ENCODE measurements around the gene ZNF766. TPM values are rescaled to one million over a fixed set of nuclear protein-coding genes. Genes with fewer than 3 reads are reported as not detected.

The ZNF766 gene
- total RNA-seq, 1 donor from 2014 or later: 66.1 TPM

DNA sequence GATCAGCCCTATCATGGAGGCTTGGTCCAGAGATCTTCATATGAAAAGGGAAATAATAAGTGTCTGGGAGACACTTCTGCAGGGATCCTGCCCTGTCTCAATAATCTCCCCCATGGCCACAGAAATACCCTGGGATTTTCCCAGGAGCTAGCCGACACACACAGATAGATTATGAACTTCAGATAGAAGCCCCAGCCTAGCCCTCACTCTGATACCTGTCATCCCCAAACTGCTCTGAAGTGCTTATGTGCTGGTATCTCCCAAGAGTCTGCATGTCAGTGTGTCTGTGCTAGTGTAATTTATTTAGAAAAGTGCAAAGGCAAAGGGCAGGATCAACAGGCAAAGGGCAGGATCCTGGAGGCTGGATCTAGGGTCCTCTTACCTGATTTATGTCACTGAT lies 38.7 kb upstream of the ZNF766 start:
- H3K9me3 ChIP-seq (ENCODE audit: low read depth): no peaks in the 10 kb centered on the region
- H3K9ac ChIP-seq: no peak overlapping the region
- no peaks in the 10 kb centered on the region for H4K20me1 ChIP-seq (ENCODE audit: low read depth)
- H3K27me3 Mint-ChIP-seq (ENCODE audit: insufficient read depth, low read depth): peaks cover 3% of the 10 kb centered on the region
- H3K4me1 ChIP-seq: no peaks in the 10 kb centered on the region
- H3K27me3 ChIP-seq: no peaks in the 10 kb centered on the region
- DNase-seq (ENCODE audit: low spot score): no peak
- H3K4me3 Mint-ChIP-seq: no peak overlapping the region
- H3K4me1 Mint-ChIP-seq: no peaks in the 10 kb centered on the region
- H3K36me3 ChIP-seq: no peaks in the 10 kb centered on the region
- H3K9me3 Mint-ChIP-seq: no peaks in the 10 kb centered on the region
- H3K27ac ChIP-seq: no peak overlapping the region
- H2AFZ ChIP-seq (replicated peaks): no peak overlapping the region
- no peak overlapping the region for H3K27ac Mint-ChIP-seq
- H3F3A ChIP-seq (ENCODE audit: low read depth): peaks cover 6% of the 10 kb centered on the region
- no peaks in the 10 kb centered on the region for H3K79me2 ChIP-seq (ENCODE audit: low read depth)
- H3K4me3 ChIP-seq: no peak overlapping the region
- no peak overlapping the region for H3K4me2 ChIP-seq
- TF ChIP-seq EZH2 (IDR thresholded peaks at IDR 0.05) (no peak), EZH2phosphoT487 (IDR thresholded peaks at IDR 0.05) (no peak)
- TF ChIP-seq, protein P1, sequence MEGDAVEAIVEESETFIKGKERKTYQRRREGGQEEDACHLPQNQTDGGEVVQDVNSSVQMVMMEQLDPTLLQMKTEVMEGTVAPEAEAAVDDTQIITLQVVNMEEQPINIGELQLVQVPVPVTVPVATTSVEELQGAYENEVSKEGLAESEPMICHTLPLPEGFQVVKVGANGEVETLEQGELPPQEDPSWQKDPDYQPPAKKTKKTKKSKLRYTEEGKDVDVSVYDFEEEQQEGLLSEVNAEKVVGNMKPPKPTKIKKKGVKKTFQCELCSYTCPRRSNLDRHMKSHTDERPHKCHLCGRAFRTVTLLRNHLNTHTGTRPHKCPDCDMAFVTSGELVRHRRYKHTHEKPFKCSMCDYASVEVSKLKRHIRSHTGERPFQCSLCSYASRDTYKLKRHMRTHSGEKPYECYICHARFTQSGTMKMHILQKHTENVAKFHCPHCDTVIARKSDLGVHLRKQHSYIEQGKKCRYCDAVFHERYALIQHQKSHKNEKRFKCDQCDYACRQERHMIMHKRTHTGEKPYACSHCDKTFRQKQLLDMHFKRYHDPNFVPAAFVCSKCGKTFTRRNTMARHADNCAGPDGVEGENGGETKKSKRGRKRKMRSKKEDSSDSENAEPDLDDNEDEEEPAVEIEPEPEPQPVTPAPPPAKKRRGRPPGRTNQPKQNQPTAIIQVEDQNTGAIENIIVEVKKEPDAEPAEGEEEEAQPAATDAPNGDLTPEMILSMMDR (IDR thresholded peaks at IDR 0.05): no peak
- H3K36me3 Mint-ChIP-seq: peaks cover 41% of the 10 kb centered on the region

- H3K36me3 ChIP-seq: no peaks in the 10 kb centered on the region
- H4K20me1 ChIP-seq (ENCODE audit: low read depth): no peaks in the 10 kb centered on the region
- DNase-seq (ENCODE audit: low spot score): no peak
- H3K9ac ChIP-seq: no peak overlapping the region
- Mint-ChIP-seq H3K4me3 (no peak overlapping the region), H3K27ac (no peak overlapping the region), H3K36me3 (peaks cover 36% of the 10 kb centered on the region), H3K27me3 (ENCODE audit: insufficient read depth, low read depth) (peaks cover 3% of the 10 kb centered on the region), H3K4me1 (no peaks in the 10 kb centered on the region), H3K9me3 (peaks cover under 1% of the 10 kb centered on the region)
- no peaks in the 10 kb centered on the region for H3K9me3 ChIP-seq (ENCODE audit: low read depth)
- H3K4me3 ChIP-seq: no peak overlapping the region
- no peaks in the 10 kb centered on the region for H3K4me1 ChIP-seq
- H3K79me2 ChIP-seq (ENCODE audit: low read depth): no peaks in the 10 kb centered on the region
- H2AFZ ChIP-seq (replicated peaks): no peak overlapping the region
- no peak overlapping the region for H3K4me2 ChIP-seq
- no peak overlapping the region for H3K27ac ChIP-seq
- no peaks in the 10 kb centered on the region for H3K27me3 ChIP-seq
- TF ChIP-seq EZH2phosphoT487 (IDR thresholded peaks at IDR 0.05): no peak
- TF ChIP-seq, protein P1 (IDR thresholded peaks at IDR 0.05): no peak
- TF ChIP-seq EZH2 (IDR thresholded peaks at IDR 0.05): no peak
- peaks cover 6% of the 10 kb centered on the region for H3F3A ChIP-seq (ENCODE audit: low read depth)
Measured at GRCh38 chr19:52231154-52231910, 38.1 kb upstream of the ZNF766 start.

DNA sequence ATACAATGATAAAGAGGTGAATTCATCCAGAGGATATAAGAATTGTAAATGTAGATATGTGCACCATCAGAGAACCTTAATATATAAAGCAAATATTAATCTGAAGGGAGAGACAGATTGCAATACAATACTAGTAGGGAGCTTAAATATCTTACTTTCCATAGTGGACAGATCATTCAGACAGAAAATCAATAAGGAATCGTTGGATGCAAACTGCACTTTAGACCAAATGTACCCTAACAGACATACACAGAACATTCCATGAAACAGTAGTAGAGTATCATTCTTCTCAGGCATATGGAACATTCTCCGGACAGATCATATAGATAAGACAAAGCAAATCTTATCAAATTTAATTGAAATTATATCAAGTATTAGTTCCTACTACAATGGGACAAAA lies 35.0 kb upstream of the ZNF766 start:
- H3K9me3 ChIP-seq (ENCODE audit: low read depth): no peaks in the 10 kb centered on the region
- no peak for TF ChIP-seq EZH2 (IDR thresholded peaks at IDR 0.05)
- TF ChIP-seq, protein P1 (IDR thresholded peaks at IDR 0.05): no peak
- H3K27me3 ChIP-seq: no peaks in the 10 kb centered on the region
- peaks cover 13% of the 10 kb centered on the region for H3K36me3 Mint-ChIP-seq
- H3K79me2 ChIP-seq (ENCODE audit: low read depth): no peaks in the 10 kb centered on the region
- no peaks in the 10 kb centered on the region for H3K27me3 Mint-ChIP-seq (ENCODE audit: insufficient read depth, low read depth)
- no peak overlapping the region for H3K27ac ChIP-seq
- no peak overlapping the region for H3K27ac Mint-ChIP-seq
- H4K20me1 ChIP-seq (ENCODE audit: low read depth): no peaks in the 10 kb centered on the region
- no peak overlapping the region for H3K4me3 ChIP-seq
- H3F3A ChIP-seq (ENCODE audit: low read depth): peaks cover 6% of the 10 kb centered on the region
- no peak overlapping the region for H3K4me3 Mint-ChIP-seq
- H3K4me1 Mint-ChIP-seq: no peaks in the 10 kb centered on the region
- no peak overlapping the region for H3K9ac ChIP-seq
- no peak for DNase-seq (ENCODE audit: low spot score)
- H2AFZ ChIP-seq (replicated peaks): no peak overlapping the region
- no peaks in the 10 kb centered on the region for H3K36me3 ChIP-seq
- H3K4me2 ChIP-seq: no peak overlapping the region
- H3K9me3 Mint-ChIP-seq: peaks cover 3% of the 10 kb centered on the region
- H3K4me1 ChIP-seq: no peaks in the 10 kb centered on the region

Measured in neural progenitor cell (in vitro differentiated cells).